SK-N-MC (cell line): Measurements from ENCODE around the gene PPIL6.

Experiments
- EZH2 ChIP-seq: fragments of 200-600 bp; sonication (generic); IDR thresholded peaks from one replicate; pipeline ENCODE4 v1.6.1; 2017; ENCODE audit warnings: antibody characterized with exemption
- POLR2AphosphoS5 ChIP-seq: IDR thresholded peaks from 2 replicates; pipeline ENCODE4 v1.6.1; 2012; ENCODE audit warnings: mild to moderate bottlenecking, low read depth, low read length, borderline replicate concordance

DNA sequence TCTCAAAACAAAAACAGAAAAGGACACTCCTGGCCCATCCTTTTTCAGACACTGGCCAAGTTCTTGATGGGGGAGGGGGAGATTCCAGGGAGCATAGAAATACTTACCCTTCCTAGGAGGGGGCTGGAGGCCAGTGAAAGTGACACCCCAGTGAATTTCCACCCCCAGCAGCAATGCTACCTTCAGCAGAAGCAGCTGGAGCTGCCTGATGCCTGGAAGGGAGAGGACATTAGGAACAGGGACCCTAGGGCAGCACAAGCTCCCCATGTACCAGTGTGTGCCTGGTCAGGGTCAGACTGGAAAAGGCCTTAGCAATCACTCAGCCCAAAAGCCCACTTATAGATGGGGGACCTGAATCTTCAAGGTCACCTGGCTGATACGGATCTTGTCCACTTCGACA lies 12.7 kb upstream of the PPIL6 start:
- TF ChIP-seq EZH2 (no peak), POLR2AphosphoS5 (no peak)
